GM12878 (cell line): ENCODE measurements around the gene PTPRN2. TPM values are rescaled to one million over a fixed set of nuclear protein-coding genes. Genes with fewer than 3 reads are reported as not detected.

Experiments
- JUND ChIP-seq: IDR thresholded peaks from 2 replicates; pipeline ENCODE4 v1.6.1; 2012; ENCODE audit warnings: low read depth, mild to moderate bottlenecking, low read length, improper control_type of control experiment, moderate library complexity
- MTA3 ChIP-seq: IDR thresholded peaks from 2 replicates; pipeline ENCODE4 v1.6.1; 2012; ENCODE audit warnings: low read length, inconsistent platforms, borderline replicate concordance
- NFIC ChIP-seq: IDR thresholded peaks from 2 replicates; pipeline ENCODE4 v1.6.1; 2012; ENCODE audit warnings: low read depth, mild to moderate bottlenecking, inconsistent platforms, low read length, moderate library complexity
- NFXL1 ChIP-seq: fragments of 450-650 bp; IDR thresholded peaks from 2 replicates; pipeline ENCODE4 v1.6.1; 2017; ENCODE audit warnings: antibody characterized with exemption, mild to moderate bottlenecking, borderline replicate concordance
- NR2C2 ChIP-seq: IDR thresholded peaks from 2 replicates; pipeline ENCODE4 v1.6.1; 2011; ENCODE audit warnings: borderline replicate concordance, low read depth; ENCODE audit not compliant: control insufficient read depth, insufficient read length
- RB1 ChIP-seq: fragments of 450-650 bp; formaldehyde crosslinking; IDR thresholded peaks from 2 replicates; pipeline ENCODE4 v1.6.1; 2017; ENCODE audit warnings: mild to moderate bottlenecking, borderline replicate concordance
- ZNF622 ChIP-seq: fragments of 450-650 bp; IDR thresholded peaks from 2 replicates; pipeline ENCODE4 v1.6.1; 2017; ENCODE audit warnings: mild to moderate bottlenecking, inconsistent platforms
- polyA plus RNA-seq, 11 experiments: library from polyadenylated mRNA; depleted of rRNA in 4 of 11; unstranded in 6 of 11; stranded (reverse) in 5 of 11; fragments of >200 nt; fragmentation: Nextera tagmentation in 4 of 11; fragmentation: Illumina TruSeq in 1 of 11; extraction: Ambion mirVana in 4 of 11; extraction: Trizol in 1 of 11; gene quantifications; 1 replicate in 1 of 11; 2 replicates in 10 of 11; pipeline versions ENCODE4 v1.2.1 to v1.2.3, GENCODE V29; 2011 to 2016; ENCODE audit warnings: inconsistent platforms in 2 of 11, missing spikeins in 2 of 11, low read depth in 1 of 11
- total RNA-seq, 4 experiments: library from RNA; depleted of rRNA in 3 of 4; stranded (reverse); fragments of >200 nt in 3 of 4; fragmentation: Illumina TruSeq in 1 of 4; extraction: Trizol in 1 of 4; gene quantifications; 2 replicates each; pipeline versions ENCODE4 v1.2.1 to v1.2.3, GENCODE V29; 2013 to 2021
- TF ChIP-seq, protein P1 (sequence below): fragments of 450-650 bp; IDR thresholded peaks from 2 replicates; pipeline ENCODE4 v1.6.1; 2018; ENCODE audit warnings: mild to moderate bottlenecking, low read depth, moderate library complexity; ENCODE audit not compliant: partially characterized antibody
- TF ChIP-seq, protein P2 (sequence below): fragments of 450-650 bp; IDR thresholded peaks from 2 replicates; pipeline ENCODE4 v1.6.1; 2017; ENCODE audit warnings: low read depth, mild to moderate bottlenecking, moderate library complexity

PTPRN2 gene
- total and polyA plus RNA-seq, 10 of the 15 experiments (the other 5 are each of a cell fraction or from before 2014, with no cell fraction given), result 5.4 TPM; not detected in 9

- TF ChIP-seq, protein P1, sequence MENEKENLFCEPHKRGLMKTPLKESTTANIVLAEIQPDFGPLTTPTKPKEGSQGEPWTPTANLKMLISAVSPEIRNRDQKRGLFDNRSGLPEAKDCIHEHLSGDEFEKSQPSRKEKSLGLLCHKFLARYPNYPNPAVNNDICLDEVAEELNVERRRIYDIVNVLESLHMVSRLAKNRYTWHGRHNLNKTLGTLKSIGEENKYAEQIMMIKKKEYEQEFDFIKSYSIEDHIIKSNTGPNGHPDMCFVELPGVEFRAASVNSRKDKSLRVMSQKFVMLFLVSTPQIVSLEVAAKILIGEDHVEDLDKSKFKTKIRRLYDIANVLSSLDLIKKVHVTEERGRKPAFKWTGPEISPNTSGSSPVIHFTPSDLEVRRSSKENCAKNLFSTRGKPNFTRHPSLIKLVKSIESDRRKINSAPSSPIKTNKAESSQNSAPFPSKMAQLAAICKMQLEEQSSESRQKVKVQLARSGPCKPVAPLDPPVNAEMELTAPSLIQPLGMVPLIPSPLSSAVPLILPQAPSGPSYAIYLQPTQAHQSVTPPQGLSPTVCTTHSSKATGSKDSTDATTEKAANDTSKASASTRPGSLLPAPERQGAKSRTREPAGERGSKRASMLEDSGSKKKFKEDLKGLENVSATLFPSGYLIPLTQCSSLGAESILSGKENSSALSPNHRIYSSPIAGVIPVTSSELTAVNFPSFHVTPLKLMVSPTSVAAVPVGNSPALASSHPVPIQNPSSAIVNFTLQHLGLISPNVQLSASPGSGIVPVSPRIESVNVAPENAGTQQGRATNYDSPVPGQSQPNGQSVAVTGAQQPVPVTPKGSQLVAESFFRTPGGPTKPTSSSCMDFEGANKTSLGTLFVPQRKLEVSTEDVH, result no peak
- TF ChIP-seq, protein P2, sequence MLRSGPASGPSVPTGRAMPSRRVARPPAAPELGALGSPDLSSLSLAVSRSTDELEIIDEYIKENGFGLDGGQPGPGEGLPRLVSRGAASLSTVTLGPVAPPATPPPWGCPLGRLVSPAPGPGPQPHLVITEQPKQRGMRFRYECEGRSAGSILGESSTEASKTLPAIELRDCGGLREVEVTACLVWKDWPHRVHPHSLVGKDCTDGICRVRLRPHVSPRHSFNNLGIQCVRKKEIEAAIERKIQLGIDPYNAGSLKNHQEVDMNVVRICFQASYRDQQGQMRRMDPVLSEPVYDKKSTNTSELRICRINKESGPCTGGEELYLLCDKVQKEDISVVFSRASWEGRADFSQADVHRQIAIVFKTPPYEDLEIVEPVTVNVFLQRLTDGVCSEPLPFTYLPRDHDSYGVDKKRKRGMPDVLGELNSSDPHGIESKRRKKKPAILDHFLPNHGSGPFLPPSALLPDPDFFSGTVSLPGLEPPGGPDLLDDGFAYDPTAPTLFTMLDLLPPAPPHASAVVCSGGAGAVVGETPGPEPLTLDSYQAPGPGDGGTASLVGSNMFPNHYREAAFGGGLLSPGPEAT, result no peak
- no peak for TF ChIP-seq NR2C2
- TF ChIP-seq JUND, result no peak
- TF ChIP-seq RB1, result no peak
- no peak for TF ChIP-seq NFIC
- no peak for TF ChIP-seq NFXL1
- TF ChIP-seq ZNF622, result no peak
- TF ChIP-seq MTA3, result no peak
Observed at GRCh38 chr7:158145370-158145769, 442.3 kb downstream of the PTPRN2 start (continued).
